GM12874 (cell line): ENCODE measurements around the gene ADCY3.

Source experiments
- TF ChIP-seq, protein P1 (sequence below): IDR thresholded peaks from 2 replicates; pipeline ENCODE4 v1.5.1; 2011; ENCODE audit warnings: low read depth, mild to moderate bottlenecking, control low read depth, low read length, moderate library complexity; ENCODE audit not compliant: insufficient read depth

Gene ADCY3

GRCh38 chr2:24883946-24884345 lies 36.1 kb downstream of the ADCY3 start:
- TF ChIP-seq, protein P1, sequence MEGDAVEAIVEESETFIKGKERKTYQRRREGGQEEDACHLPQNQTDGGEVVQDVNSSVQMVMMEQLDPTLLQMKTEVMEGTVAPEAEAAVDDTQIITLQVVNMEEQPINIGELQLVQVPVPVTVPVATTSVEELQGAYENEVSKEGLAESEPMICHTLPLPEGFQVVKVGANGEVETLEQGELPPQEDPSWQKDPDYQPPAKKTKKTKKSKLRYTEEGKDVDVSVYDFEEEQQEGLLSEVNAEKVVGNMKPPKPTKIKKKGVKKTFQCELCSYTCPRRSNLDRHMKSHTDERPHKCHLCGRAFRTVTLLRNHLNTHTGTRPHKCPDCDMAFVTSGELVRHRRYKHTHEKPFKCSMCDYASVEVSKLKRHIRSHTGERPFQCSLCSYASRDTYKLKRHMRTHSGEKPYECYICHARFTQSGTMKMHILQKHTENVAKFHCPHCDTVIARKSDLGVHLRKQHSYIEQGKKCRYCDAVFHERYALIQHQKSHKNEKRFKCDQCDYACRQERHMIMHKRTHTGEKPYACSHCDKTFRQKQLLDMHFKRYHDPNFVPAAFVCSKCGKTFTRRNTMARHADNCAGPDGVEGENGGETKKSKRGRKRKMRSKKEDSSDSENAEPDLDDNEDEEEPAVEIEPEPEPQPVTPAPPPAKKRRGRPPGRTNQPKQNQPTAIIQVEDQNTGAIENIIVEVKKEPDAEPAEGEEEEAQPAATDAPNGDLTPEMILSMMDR: no peak

DNA sequence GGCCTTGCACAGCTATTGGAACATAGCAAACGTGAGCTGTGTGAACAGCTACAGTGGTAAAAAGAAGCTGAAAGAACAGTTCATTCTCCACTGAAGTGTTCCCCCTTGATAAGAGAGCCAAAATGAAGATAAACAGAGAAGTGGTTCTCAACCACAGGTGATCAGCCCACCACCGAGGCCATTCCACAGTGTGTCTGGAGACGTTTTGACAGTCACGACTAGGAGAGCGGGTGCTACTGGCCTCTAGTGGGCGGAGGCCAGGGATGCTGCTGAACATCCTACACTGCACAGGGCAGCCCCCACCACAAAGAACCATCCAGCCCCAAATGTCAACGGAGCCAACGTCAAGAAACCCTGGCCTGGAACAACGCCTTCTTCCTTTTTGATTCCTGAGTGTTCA lies 38.4 kb downstream of the ADCY3 start:
- TF ChIP-seq, protein P1: 0 out of 2 replicates have a peak, but pooled peaks have one; percentile 12

- TF ChIP-seq, protein P1: no peak
Measured at GRCh38 chr2:24881158-24881557, 38.9 kb downstream of the ADCY3 start.

DNA sequence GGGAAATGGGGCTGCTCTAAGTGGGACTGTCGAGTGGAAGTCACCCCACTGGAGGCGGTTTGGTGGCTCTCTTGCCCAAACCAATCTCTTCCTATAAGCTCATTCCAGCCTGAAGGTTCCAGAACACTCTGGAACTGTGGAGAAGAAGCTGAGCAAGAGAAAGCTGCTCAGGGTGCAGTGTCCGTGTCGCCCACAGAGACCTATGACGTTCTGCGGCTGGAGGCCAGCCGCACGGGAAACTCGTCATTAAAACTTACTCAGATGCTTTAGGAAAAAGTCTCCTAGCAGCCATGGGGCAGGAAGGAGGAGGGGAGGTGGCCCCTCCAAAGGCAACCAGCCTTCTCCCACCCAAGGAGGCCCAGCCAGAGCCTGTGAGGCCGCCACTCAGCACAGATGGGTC lies 41.7 kb downstream of the ADCY3 start:
- TF ChIP-seq, protein P1: no peak

GRCh38 chr2:24877646-24878045 lies 42.4 kb downstream of the ADCY3 start:
- TF ChIP-seq, protein P1: no peak

GRCh38 chr2:24877067-24877466 lies 43.0 kb downstream of the ADCY3 start:
- TF ChIP-seq, protein P1: no peak

GRCh38 chr2:24875901-24876300 lies 44.1 kb downstream of the ADCY3 start:
- TF ChIP-seq, protein P1: no peak

DNA sequence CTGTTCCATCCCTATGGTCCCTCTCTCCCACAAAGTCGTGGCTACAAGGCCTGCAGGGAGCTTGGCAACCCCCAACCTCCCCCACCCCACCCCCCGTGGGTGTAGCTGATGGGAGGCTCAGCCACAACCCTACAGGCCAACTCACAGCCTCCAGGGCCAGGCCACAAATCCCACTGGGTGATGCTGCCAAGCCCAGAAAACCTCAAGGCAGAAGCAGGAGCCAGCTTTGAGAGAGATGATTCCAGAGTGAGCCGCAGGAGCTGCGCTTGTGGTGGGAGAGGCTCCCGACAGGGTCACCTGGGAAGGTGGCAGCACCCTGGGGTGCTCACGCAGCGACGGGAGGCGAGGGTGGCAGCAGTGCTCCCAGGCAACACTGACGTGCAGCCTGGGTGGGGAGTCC lies 44.8 kb downstream of the ADCY3 start:
- TF ChIP-seq, protein P1: no peak
